OCI-LY3 (cell line): ENCODE results near the gene CYTH1.

Experiments used
- H2AFZ ChIP-seq: fragments of 200-600, 300-600 bp; shearing (Covaris generic); 2 replicates; pipeline ENCODE4 v1.6.0; 2014; ENCODE audit warnings: antibody characterized with exemption, low read depth, low read length
- H3K27ac ChIP-seq: fragments of 200-600, 300-600 bp; sonication (generic); 2 replicates; pipeline ENCODE4 v1.5.1; 2014; ENCODE audit warnings: mild to moderate bottlenecking, low read length, moderate library complexity, mixed read lengths
- H3K27me3 ChIP-seq: fragments of 200-600, 300-600 bp; sonication (generic); 2 replicates; pipeline ENCODE4 v1.6.1; 2014; ENCODE audit warnings: low read depth, low read length, mixed read lengths
- H3K36me3 ChIP-seq: fragments of 200-600, 300-600 bp; sonication (generic); replicated peaks from 2 replicates; pipeline ENCODE3; 2014; ENCODE audit warnings: low read depth, low read length, mixed read lengths
- H3K4me1 ChIP-seq: fragments of 300-600, 200-600 bp; sonication (generic); 2 replicates; pipeline ENCODE4 v1.6.1; 2014; ENCODE audit warnings: low read length, mixed read lengths
- H3K4me2 ChIP-seq: fragments of 200-600, 300-600 bp; sonication (generic); 2 replicates; pipeline ENCODE4 v1.6.1; 2014; ENCODE audit warnings: low read length, mixed read lengths
- H3K4me3 ChIP-seq: fragments of 300-600, 200-600 bp; sonication (generic); 2 replicates; pipeline ENCODE4 v1.5.1; 2014; ENCODE audit warnings: antibody characterized with exemption, mild to moderate bottlenecking, low read length, moderate library complexity
- H3K79me2 ChIP-seq: fragments of 300-600, 200-600 bp; shearing (Covaris generic); 2 replicates; pipeline ENCODE4 v1.6.1; 2014; ENCODE audit warnings: mild to moderate bottlenecking, low read length, mixed read lengths
- H3K9ac ChIP-seq: fragments of 300-600, 200-600 bp; shearing (Covaris generic); 2 replicates; pipeline ENCODE4 v1.6.0; 2014; ENCODE audit warnings: mild to moderate bottlenecking, low read length, moderate library complexity
- H3K9me3 ChIP-seq: fragments of 200-600, 300-600 bp; shearing (Covaris generic); 2 replicates; pipeline ENCODE4 v1.6.1; 2014; ENCODE audit warnings: low read length, mixed read lengths; ENCODE audit not compliant: insufficient read depth
- H4K20me1 ChIP-seq: fragments of 200-600, 300-600 bp; sonication (generic); 2 replicates; pipeline ENCODE4 v1.6.1; 2016; ENCODE audit warnings: low read length, mixed read lengths; ENCODE audit not compliant: insufficient read depth
- EZH2phosphoT487 ChIP-seq: fragments of 200-600 bp; shearing (Covaris generic); IDR thresholded peaks from 2 replicates; pipeline ENCODE4 v1.6.1; 2018; ENCODE audit warnings: antibody characterized with exemption, mixed run types, low read depth
- TF ChIP-seq, protein P1 (sequence below): fragments of 200-600, 300-600 bp; sonication (generic); IDR thresholded peaks from 2 replicates; pipeline ENCODE4 v1.5.1; 2014; ENCODE audit warnings: antibody characterized with exemption, low read length, low read depth

CYTH1 gene

DNA sequence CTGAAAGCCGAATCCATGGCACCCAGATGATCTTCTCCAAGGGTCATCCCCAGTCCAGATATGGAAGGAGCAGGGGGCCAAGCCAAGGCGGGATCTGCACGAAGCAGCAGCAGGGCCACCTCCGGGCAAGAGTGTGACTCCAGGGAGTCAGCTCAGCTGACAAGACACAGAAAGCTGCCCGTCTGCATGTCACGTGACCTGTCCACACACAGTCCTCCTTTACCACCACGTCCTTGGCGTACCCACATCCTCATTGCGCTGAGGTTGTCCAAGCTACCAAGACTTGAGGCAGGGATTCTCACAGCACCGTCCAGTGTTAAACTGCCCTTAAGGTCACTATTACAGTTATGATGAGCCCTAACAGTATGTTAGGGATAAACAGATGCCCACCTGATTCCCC is 11.3 kb upstream of the CYTH1 start:
- no peak for TF ChIP-seq EZH2phosphoT487
- TF ChIP-seq, protein P1, sequence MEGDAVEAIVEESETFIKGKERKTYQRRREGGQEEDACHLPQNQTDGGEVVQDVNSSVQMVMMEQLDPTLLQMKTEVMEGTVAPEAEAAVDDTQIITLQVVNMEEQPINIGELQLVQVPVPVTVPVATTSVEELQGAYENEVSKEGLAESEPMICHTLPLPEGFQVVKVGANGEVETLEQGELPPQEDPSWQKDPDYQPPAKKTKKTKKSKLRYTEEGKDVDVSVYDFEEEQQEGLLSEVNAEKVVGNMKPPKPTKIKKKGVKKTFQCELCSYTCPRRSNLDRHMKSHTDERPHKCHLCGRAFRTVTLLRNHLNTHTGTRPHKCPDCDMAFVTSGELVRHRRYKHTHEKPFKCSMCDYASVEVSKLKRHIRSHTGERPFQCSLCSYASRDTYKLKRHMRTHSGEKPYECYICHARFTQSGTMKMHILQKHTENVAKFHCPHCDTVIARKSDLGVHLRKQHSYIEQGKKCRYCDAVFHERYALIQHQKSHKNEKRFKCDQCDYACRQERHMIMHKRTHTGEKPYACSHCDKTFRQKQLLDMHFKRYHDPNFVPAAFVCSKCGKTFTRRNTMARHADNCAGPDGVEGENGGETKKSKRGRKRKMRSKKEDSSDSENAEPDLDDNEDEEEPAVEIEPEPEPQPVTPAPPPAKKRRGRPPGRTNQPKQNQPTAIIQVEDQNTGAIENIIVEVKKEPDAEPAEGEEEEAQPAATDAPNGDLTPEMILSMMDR = no peak
- peaks cover 41% of the 10 kb centered on the region for H3K36me3 ChIP-seq
- H4K20me1 ChIP-seq = no peaks in the 10 kb centered on the region

DNA sequence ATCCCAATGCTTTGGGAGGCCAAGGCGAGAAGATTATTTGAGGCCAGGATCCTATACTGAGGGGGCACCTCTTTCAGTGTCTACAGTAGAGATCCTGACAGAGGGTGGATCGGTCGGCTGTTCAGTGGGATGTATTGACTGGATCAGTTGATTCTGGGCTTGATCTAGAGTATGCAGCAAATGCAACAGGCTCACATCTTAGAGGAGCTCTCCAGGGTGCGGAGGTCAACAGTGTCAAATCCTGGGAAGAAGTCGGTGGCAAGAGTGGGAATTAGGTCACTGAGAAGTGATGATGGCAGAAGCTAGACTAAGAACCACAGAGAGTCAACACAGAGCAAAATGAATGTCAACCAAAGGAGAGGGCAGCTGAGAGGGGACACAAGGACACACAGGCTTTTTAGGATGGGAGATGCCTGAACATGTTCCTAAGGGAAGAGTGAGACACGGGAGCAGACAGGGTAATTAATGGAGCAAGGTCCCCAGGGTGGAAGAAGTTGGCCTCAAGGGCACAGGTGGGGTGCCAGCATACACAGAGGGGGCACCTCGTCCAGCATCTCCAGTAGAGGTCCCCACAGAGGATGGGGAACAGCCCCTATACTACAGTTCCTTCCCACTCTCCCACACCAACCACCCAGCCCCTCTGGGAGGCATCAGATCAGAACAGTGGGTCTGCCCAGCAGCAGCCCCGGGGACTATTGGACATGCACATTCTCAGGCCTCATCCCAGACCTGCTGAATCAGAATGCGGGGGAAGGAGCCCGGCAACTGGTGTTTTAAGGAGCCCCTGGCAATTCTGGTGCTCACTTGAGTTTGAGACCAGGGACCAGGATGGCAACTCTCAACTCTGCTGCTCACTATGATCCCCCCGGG is 10.0 kb upstream of the CYTH1 start:
- H3K4me2 ChIP-seq = no peak overlapping the region
- no peaks in the 10 kb centered on the region for H3K27me3 ChIP-seq
- no peaks in the 10 kb centered on the region for H3K4me1 ChIP-seq
- H3K4me3 ChIP-seq = no peak overlapping the region
- peaks cover 29% of the 10 kb centered on the region for H3K36me3 ChIP-seq
- no peaks in the 10 kb centered on the region for H3K79me2 ChIP-seq
- no peaks in the 10 kb centered on the region for H3K9me3 ChIP-seq
- TF ChIP-seq, protein P1 = no peak
- no peak for TF ChIP-seq EZH2phosphoT487
- no peaks in the 10 kb centered on the region for H4K20me1 ChIP-seq
- no peak overlapping the region for H3K9ac ChIP-seq
- no peak overlapping the region for H3K27ac ChIP-seq
- H2AFZ ChIP-seq = no peak overlapping the region

More for the DNA sequence above, 11.3 kb upstream of the CYTH1 start:
- Histone ChIP-seq H3K9ac (no peak overlapping the region), H3K9me3 (no peaks in the 10 kb centered on the region), H3K4me2 (no peak overlapping the region), H3K27ac (no peak overlapping the region), H3K79me2 (no peaks in the 10 kb centered on the region), H2AFZ (no peak overlapping the region), H3K4me3 (no peak overlapping the region), H3K4me1 (no peaks in the 10 kb centered on the region), H3K27me3 (no peaks in the 10 kb centered on the region)

DNA sequence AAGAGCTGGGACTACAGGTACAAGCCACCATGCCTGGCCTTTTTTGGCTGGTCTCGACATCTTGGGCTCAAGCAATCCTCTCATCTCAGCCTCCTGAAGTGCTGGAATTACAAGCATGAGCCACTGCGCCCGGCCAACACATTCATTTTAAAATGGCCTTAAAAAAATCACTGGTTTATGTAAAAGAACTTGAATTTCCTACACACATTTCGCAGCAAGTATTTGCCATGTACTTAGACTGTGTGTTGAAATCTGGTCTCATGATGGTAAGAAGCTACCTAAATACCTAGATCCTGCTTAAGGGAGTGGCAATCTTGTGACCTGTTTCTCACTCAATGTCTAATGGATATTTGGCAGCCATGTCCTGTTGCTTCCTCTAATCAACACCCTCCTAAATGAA is 8.5 kb upstream of the CYTH1 start:
- no peak overlapping the region for H3K4me2 ChIP-seq
- H4K20me1 ChIP-seq = no peaks in the 10 kb centered on the region
- H3K27ac ChIP-seq = no peak overlapping the region

DNA sequence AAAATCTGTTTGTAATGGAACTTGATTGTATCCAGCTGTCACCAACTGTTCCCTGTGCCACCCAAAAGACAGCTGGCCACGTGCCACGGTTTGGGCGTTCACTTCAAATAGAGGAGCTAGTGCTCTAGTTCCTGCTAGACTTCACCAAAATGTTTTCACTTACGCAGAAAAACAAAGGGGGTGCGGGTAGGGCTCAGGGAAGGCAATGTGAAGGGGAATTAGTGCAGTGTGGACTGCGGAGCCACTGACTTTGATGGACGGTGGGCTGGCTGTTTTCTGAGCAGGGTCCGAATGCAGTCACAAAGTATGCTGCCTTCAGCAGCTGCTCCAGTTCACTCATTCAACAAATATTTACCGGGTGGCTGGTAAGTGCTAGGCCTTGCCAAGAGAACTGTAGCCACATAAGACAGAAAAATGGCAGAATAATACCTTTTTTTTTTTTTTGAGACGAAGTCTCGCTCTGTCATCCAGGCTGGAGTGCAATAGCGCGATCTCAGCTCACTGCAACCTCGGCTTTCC is 7.6 kb upstream of the CYTH1 start:
- Histone ChIP-seq H3K9me3 (no peaks in the 10 kb centered on the region), H3K4me1 (no peaks in the 10 kb centered on the region), H4K20me1 (no peaks in the 10 kb centered on the region), H3K79me2 (no peaks in the 10 kb centered on the region), H3K9ac (no peak overlapping the region), H3K27me3 (no peaks in the 10 kb centered on the region), H3K4me2 (no peak overlapping the region), H2AFZ (no peak overlapping the region), H3K36me3 (peaks cover 9% of the 10 kb centered on the region), H3K27ac (no peak overlapping the region), H3K4me3 (no peak overlapping the region)
- no peak for TF ChIP-seq EZH2phosphoT487
- TF ChIP-seq, protein P1 = no peak

More for the DNA sequence above, 8.5 kb upstream of the CYTH1 start:
- Histone ChIP-seq H3K79me2 (no peaks in the 10 kb centered on the region), H3K27me3 (no peaks in the 10 kb centered on the region), H2AFZ (no peak overlapping the region), H3K4me1 (no peaks in the 10 kb centered on the region), H3K9ac (no peak overlapping the region), H3K4me3 (no peak overlapping the region), H3K36me3 (peaks cover 14% of the 10 kb centered on the region), H3K9me3 (no peaks in the 10 kb centered on the region)
- no peak for TF ChIP-seq EZH2phosphoT487
- TF ChIP-seq, protein P1 = no peak
